Upper lobe of left lung (tissue), 6 donors: ENCODE results near the gene RPLP1. TPM values are rescaled to one million over a fixed set of nuclear protein-coding genes. Genes with fewer than 3 reads are reported as not detected.

Experiments used
- ATAC-seq, 2 donors: fragments of 200-7000 bp; cut with Tn5 transposase; one replicate each; pipeline ENCODE4 v1.9.1; 2022; ENCODE audit warnings: mild to moderate bottlenecking in 2 of 2, moderate library complexity in 2 of 2; ENCODE audit not compliant: low FRiP score in 2 of 2
- DNase-seq, 2 donors: peaks; one replicate each; pipeline ENCODE4 v3.0.0-alpha.2; 2019 to 2020
- H3K27ac ChIP-seq, 4 donors: fragments of 200-600 bp; sonication (generic); one replicate each; pipeline ENCODE4 v1.5.1; 2016 to 2019
- H3K27me3 ChIP-seq, 4 donors: fragments of 200-600 bp; sonication (generic); one replicate each; pipeline ENCODE4 v1.5.1; 2017 to 2019
- H3K36me3 ChIP-seq, 4 donors: fragments of 200-600 bp; sonication (generic); one replicate each; pipeline ENCODE4 v1.5.1; 2016 to 2019
- H3K4me1 ChIP-seq, 4 donors: fragments of 200-600 bp; sonication (generic); one replicate each; pipeline ENCODE4 v1.5.1; 2018 to 2019
- H3K4me3 ChIP-seq, 4 donors: fragments of 200-600 bp; sonication (generic); one replicate each; pipeline ENCODE4 v1.5.1; 2017 to 2019; ENCODE audit warnings: mild to moderate bottlenecking in 2 of 4, moderate library complexity in 1 of 4
- H3K9me3 ChIP-seq, 4 donors: fragments of 200-600 bp; sonication (generic); one replicate each; pipeline ENCODE4 v1.5.1; 2018 to 2019
- EP300 ChIP-seq, 4 donors: sonication (generic); formaldehyde crosslinking; IDR thresholded peaks; one replicate each; pipeline ENCODE4 v1.5.1; 2017; ENCODE audit warnings: antibody characterized with exemption in 4 of 4, control low read depth in 2 of 4
- POLR2A ChIP-seq, 4 donors: fragments of 450-650 bp; IDR thresholded peaks; one replicate each; pipeline ENCODE4 v1.5.1; 2016 to 2017; ENCODE audit warnings: antibody characterized with exemption in 4 of 4, mild to moderate bottlenecking in 2 of 4
- POLR2AphosphoS5 ChIP-seq, 2 donors: sonication (generic); formaldehyde crosslinking; IDR thresholded peaks; one replicate each; pipeline ENCODE4 v1.5.1; 2017; ENCODE audit warnings: antibody characterized with exemption in 2 of 2
- WGBS, 2 donors: methylation state at CpG; one replicate each; pipeline ENCODE4 v1.1.5; 2017 to 2018; 5-methylcytosine and 5-hydroxymethylcytosine counted together
- total RNA-seq, 6 donors: library from RNA; depleted of rRNA in 4 of 6; stranded (reverse); fragments of >200 nt in 4 of 6; gene quantifications; one replicate each; pipeline versions ENCODE4 v1.1.0 to v1.2.1, GENCODE V29; 2016 to 2021
- TF ChIP-seq, protein P1 (sequence below), 6 experiments: fragments of 450-650 bp in 4 of 6; fragments of 200-600 bp in 2 of 6; sonication (generic) in 2 of 6; IDR thresholded peaks; one replicate each; pipeline ENCODE4 v1.5.1; 2016 to 2019; ENCODE audit warnings: antibody characterized with exemption in 6 of 6
- donor health status: DM: no; HTN: no; CAD: no; lungs with moderate emphysema.
- donor health status: DM: no; HTN: yes; CAD: no; lungs with severe emphysema.

RPLP1 gene
- total RNA-seq, 6 donors from 2014 or later, result 339 to 1,933 (median 538) TPM

DNA sequence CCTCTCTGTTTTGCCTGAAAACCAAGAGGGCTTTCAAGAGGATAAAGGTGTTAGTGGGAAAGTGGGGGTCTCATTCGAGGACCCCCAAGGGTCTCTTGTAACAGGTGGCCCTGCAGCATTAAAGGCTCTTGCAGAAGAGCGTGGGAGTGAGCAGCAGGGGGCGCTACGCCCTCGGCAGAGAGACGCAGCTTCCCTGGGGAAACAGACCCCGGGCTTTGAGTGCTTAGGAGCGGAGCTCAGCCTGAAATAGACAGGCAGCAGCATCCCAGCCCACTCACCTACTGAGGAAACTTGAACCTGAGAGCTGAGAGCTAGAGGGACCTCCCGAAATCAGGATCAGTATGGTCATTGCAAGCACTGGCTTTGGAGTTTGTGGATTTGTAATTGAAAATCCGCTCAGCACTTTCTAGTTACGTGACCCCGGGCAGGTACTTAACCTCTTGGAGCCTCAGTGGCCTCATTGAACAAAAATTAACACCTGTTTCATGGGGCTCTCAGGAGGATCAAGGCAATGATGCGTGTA is 25.7 kb downstream of the RPLP1 start:
- H3K4me3 ChIP-seq, result no peak overlapping the region
- no peaks in the 10 kb centered on the region for H3K9me3 ChIP-seq
- TF ChIP-seq POLR2AphosphoS5 (IDR thresholded peaks at IDR 0.05), result no peak
- TF ChIP-seq, protein P1, sequence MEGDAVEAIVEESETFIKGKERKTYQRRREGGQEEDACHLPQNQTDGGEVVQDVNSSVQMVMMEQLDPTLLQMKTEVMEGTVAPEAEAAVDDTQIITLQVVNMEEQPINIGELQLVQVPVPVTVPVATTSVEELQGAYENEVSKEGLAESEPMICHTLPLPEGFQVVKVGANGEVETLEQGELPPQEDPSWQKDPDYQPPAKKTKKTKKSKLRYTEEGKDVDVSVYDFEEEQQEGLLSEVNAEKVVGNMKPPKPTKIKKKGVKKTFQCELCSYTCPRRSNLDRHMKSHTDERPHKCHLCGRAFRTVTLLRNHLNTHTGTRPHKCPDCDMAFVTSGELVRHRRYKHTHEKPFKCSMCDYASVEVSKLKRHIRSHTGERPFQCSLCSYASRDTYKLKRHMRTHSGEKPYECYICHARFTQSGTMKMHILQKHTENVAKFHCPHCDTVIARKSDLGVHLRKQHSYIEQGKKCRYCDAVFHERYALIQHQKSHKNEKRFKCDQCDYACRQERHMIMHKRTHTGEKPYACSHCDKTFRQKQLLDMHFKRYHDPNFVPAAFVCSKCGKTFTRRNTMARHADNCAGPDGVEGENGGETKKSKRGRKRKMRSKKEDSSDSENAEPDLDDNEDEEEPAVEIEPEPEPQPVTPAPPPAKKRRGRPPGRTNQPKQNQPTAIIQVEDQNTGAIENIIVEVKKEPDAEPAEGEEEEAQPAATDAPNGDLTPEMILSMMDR (IDR thresholded peaks at IDR 0.05), result peak; percentile 40 to 75 (median 68)
- H3K4me1 ChIP-seq, result peaks cover 0 to 4% (median 0%) of the 10 kb centered on the region in 4 donors
- H3K27ac ChIP-seq, result no peak overlapping the region
- 14 to 34% methylated on average over 9 to 13 of the region's 13 CpGs for WGBS, 2 donors
- no peaks in the 10 kb centered on the region for H3K36me3 ChIP-seq
- H3K27me3 ChIP-seq, result no peaks in the 10 kb centered on the region
- DNase-seq (peak in 1 of 2 donors; percentile 76), ATAC-seq (peak in 1 of 2 donors; percentile 59)

DNA sequence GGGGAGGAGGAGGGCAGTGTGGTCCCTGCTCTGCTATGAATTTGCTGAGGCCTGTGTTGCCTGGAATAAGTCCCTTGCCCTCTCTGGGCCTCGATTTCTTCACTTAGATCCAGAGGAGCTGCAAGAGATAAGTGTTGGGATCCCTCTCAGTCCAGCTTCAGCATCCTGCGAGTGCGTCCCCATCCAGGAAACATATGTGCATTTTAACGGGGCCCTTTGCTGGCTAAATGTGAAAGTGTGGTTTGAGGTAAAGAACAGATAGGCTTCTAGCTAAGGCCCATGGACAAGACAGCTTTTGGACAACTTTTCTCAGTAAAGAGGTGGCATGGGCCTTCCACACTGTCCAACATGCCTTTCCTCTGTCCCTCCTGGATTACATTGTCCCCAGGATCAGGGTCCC is 26.5 kb downstream of the RPLP1 start:
- H3K4me1 ChIP-seq, result peaks cover 0 to 4% (median 0%) of the 10 kb centered on the region in 4 donors
- no peak overlapping the region for H3K27ac ChIP-seq
- ATAC-seq, result no peak
- no peak for DNase-seq
- no peak overlapping the region for H3K4me3 ChIP-seq
- TF ChIP-seq POLR2AphosphoS5 (IDR thresholded peaks at IDR 0.05), result no peak
- TF ChIP-seq POLR2A (IDR thresholded peaks at IDR 0.05), result no peak
- no peaks in the 10 kb centered on the region for H3K9me3 ChIP-seq
- WGBS, 2 donors, result 70 to 77% methylated on average over 4 of the region's 4 CpGs
- H3K36me3 ChIP-seq, result no peaks in the 10 kb centered on the region
- H3K27me3 ChIP-seq, result no peaks in the 10 kb centered on the region

DNA sequence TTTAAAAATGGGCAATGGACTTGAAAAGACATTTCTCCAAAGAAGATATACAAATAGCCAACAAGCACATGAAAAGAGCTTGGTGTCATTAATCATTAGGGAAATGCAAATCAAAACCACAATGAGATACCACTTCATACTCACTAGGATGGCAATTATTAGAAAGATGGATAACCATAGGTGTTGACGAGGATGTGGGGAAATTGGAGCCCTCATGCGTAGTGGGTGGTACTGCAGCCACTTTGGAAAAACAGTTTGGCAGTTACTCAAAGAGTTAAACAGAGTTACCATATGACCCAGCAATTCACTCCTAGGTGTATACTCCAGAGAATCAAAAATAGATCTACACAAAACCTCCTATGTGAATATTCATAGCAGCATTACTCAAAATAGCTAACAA is 27.4 kb downstream of the RPLP1 start:
- no peak for ATAC-seq
- DNase-seq, result no peak
- H3K4me3 ChIP-seq, result no peak overlapping the region
- no peak overlapping the region for H3K27ac ChIP-seq
- peaks cover 0 to 4% (median 0%) of the 10 kb centered on the region in 4 donors for H3K4me1 ChIP-seq
- no peaks in the 10 kb centered on the region for H3K9me3 ChIP-seq
- H3K27me3 ChIP-seq, result no peaks in the 10 kb centered on the region
- no peaks in the 10 kb centered on the region for H3K36me3 ChIP-seq
- TF ChIP-seq POLR2A (IDR thresholded peaks at IDR 0.05), result no peak
- TF ChIP-seq POLR2AphosphoS5 (IDR thresholded peaks at IDR 0.05), result no peak
- TF ChIP-seq, protein P1 (IDR thresholded peaks at IDR 0.05), result no peak
- TF ChIP-seq EP300 (IDR thresholded peaks at IDR 0.05), result no peak
- 95 to 100% methylated on average over 2 of the region's 2 CpGs for WGBS, 2 donors

DNA sequence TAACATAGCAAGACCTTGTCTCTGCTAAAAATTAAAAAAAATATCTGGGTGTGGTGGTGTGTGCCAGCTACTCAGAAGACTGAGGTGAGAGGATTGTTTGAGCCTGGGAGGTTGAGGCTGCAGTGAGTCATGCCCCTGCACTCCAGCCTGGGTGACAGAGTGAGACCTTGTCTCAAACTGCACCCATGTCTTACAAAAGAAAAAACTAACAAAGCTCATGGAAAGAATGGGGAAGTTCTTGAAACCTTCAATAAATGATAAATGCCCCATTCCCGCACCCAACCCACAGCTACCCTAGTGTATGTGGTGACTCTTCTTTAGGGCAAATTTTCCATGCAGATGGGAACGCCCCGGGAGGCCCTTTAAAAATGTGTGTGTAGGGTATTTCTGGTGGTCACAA is 28.3 kb downstream of the RPLP1 start:
- Histone ChIP-seq H3K27ac (no peak overlapping the region), H3K36me3 (no peaks in the 10 kb centered on the region), H3K4me3 (no peak overlapping the region), H3K27me3 (no peaks in the 10 kb centered on the region), H3K9me3 (no peaks in the 10 kb centered on the region), H3K4me1 (peaks cover 0 to 4% (median 0%) of the 10 kb centered on the region in 4 donors)
- DNase-seq (no peak), ATAC-seq (no peak)
- no peak for TF ChIP-seq POLR2A (IDR thresholded peaks at IDR 0.05)
- TF ChIP-seq POLR2AphosphoS5 (IDR thresholded peaks at IDR 0.05), result no peak
- TF ChIP-seq EP300 (IDR thresholded peaks at IDR 0.05), result no peak
- 69 to 75% methylated on average over 3 of the region's 3 CpGs for WGBS, 2 donors

DNA sequence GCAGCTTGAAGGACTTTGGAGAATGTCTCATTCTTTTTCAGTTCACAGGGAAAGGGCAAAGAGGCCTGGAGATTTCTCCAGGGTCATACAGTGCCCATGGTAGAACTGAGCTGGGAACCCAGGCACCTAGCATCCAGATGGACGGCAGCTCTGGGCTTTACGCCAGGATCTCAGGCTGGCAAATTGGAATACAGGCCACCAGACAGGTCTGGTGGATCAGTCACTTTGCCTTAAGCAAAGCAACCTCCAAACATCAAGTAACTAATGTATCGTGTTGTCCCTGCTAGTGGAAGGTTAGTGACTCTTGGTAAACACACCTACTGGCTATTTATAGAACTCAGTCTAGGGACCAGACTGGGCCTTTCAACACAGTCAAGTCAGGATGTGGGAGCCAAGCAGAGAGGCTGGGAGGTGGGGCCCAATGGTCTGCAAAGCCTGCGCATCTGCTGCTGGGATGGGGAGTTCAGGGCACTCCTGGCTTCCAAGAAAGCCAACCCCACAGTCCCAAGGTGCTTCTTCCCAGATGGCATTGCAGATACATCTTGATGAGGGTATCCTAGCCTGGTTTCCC is 30.2 kb downstream of the RPLP1 start:
- no peak overlapping the region for H3K27ac ChIP-seq
- 92% methylated on average over 2 to 4 of the region's 4 CpGs for WGBS, 2 donors
- TF ChIP-seq POLR2AphosphoS5 (IDR thresholded peaks at IDR 0.05) (no peak), POLR2A (IDR thresholded peaks at IDR 0.05) (no peak), EP300 (IDR thresholded peaks at IDR 0.05) (no peak)
- TF ChIP-seq, protein P1 (IDR thresholded peaks at IDR 0.05), result no peak
- no peak overlapping the region for H3K4me3 ChIP-seq
- H3K27me3 ChIP-seq, result no peaks in the 10 kb centered on the region
- H3K9me3 ChIP-seq, result no peaks in the 10 kb centered on the region
- DNase-seq (no peak), ATAC-seq (no peak)
- no peaks in the 10 kb centered on the region for H3K36me3 ChIP-seq
- H3K4me1 ChIP-seq, result peaks cover 0 to 4% (median 0%) of the 10 kb centered on the region in 4 donors

DNA sequence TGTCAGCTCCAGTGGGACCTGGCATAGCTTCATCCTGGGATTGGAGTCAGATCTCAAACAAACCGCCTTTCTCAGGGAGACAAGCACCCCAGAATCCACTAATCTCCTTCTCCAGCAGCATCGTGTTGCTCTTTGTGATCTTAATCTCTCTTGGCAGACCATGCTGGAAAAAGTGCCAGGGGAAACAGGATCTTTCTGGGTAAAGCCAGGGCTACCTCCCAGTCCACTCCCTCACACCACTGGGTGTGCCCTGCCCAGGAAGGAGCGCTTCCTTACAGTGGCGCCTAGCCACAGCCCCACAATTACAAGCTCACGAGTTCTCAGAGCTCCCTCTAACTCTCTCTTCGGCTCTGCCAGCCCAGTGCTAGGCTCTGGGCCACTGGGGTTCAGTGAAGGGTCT is 32.2 kb downstream of the RPLP1 start:
- no peaks in the 10 kb centered on the region for H3K4me1 ChIP-seq
- 20 to 40% methylated on average over 1 to 6 of the region's 6 CpGs for WGBS, 2 donors
- no peak overlapping the region for H3K4me3 ChIP-seq
- no peaks in the 10 kb centered on the region for H3K9me3 ChIP-seq
- no peaks in the 10 kb centered on the region for H3K27me3 ChIP-seq
- H3K27ac ChIP-seq, result no peak overlapping the region
- ATAC-seq (no peak), DNase-seq (no peak)
- H3K36me3 ChIP-seq, result no peaks in the 10 kb centered on the region
- TF ChIP-seq POLR2AphosphoS5 (IDR thresholded peaks at IDR 0.05), result no peak
- TF ChIP-seq POLR2A (IDR thresholded peaks at IDR 0.05), result no peak
- TF ChIP-seq, protein P1 (IDR thresholded peaks at IDR 0.05), result no peak
- TF ChIP-seq EP300 (IDR thresholded peaks at IDR 0.05), result no peak
